Measurements from ENCODE around the gene TERB1. TPM values are rescaled to one million over a fixed set of nuclear protein-coding genes. Genes with fewer than 3 reads are reported as not detected.

TERB1 gene
- total RNA-seq, 4 donors from 2014 or later: 0.19 TPM; not detected in 3

DNA sequence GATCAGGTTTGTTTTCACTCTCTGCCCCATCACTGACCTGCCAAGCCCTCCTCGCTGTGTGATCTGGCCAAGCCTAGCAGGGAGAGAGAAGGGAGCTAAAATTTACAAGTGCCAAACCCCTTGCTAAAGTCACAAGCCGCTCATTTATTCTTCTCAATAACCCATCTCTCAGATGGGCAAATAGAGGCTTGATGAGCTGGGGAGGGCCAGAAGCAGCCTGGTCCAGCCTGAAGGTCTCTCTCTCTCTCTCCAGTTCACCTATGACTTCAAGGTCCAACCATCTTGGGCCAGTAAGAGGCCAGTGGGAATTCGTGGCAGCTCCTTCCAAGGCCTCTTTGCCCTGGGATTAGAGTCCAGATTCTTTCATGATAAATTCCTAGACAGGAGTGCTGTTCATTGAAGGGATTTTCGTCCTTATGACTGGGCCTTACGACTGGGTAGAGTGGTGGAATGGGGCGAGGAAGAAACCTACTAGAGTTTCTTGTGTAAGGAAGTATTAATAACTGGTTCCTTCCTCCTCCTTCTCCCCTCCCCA, 46.2 kb upstream of the TERB1 start:
- 83 to 87% methylated on average over 6 of the region's 6 CpGs for WGBS, 2 donors
- TF ChIP-seq, protein P1, sequence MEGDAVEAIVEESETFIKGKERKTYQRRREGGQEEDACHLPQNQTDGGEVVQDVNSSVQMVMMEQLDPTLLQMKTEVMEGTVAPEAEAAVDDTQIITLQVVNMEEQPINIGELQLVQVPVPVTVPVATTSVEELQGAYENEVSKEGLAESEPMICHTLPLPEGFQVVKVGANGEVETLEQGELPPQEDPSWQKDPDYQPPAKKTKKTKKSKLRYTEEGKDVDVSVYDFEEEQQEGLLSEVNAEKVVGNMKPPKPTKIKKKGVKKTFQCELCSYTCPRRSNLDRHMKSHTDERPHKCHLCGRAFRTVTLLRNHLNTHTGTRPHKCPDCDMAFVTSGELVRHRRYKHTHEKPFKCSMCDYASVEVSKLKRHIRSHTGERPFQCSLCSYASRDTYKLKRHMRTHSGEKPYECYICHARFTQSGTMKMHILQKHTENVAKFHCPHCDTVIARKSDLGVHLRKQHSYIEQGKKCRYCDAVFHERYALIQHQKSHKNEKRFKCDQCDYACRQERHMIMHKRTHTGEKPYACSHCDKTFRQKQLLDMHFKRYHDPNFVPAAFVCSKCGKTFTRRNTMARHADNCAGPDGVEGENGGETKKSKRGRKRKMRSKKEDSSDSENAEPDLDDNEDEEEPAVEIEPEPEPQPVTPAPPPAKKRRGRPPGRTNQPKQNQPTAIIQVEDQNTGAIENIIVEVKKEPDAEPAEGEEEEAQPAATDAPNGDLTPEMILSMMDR (IDR thresholded peaks at IDR 0.05): no peak
- no peak for TF ChIP-seq POLR2A (IDR thresholded peaks at IDR 0.05)
- intact Hi-C loops (cut with DNase I; ENCODE audit: low total_unique reads): no loop called here
- DNase-seq (ENCODE audit: low spot score in 2 of 2): peak in 1 of 2 donors; percentile 28
- H3K4me3 ChIP-seq (ENCODE audit: low read depth, poor library complexity, severe bottlenecking): no peak overlapping the region

DNA sequence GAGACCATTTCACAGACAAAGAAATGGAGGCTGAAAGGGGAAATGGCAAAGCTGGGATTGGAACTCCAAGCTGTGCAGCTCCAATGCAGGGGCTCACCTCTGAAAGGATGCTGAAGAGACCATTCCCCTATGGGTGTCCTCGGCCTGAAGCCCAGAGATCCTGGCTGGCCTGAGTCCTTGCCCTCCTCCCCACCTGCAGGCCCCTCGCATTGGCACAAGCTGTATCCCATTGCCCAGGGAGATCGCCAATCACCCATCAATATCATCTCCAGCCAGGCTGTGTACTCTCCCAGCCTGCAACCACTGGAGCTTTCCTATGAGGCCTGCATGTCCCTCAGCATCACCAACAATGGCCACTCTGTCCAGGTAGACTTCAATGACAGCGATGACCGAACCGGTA, 45.4 kb upstream of the TERB1 start:
- WGBS, 2 donors: 93 to 98% methylated on average over 6 of the region's 6 CpGs
- peak in 1 of 2 donors; percentile 46 for DNase-seq (ENCODE audit: low spot score in 2 of 2)
- H3K4me3 ChIP-seq (ENCODE audit: low read depth, poor library complexity, severe bottlenecking): no peak overlapping the region
- intact Hi-C loops (cut with DNase I; ENCODE audit: low total_unique reads): no loop called here
- TF ChIP-seq POLR2A (IDR thresholded peaks at IDR 0.05): no peak
- TF ChIP-seq, protein P1 (IDR thresholded peaks at IDR 0.05): no peak

- WGBS, 2 donors: 90 to 93% methylated on average over 1 of the region's 1 CpG
- H3K4me3 ChIP-seq (ENCODE audit: low read depth, poor library complexity, severe bottlenecking): no peak overlapping the region
- intact Hi-C loops (cut with DNase I; ENCODE audit: low total_unique reads): no loop called here
- DNase-seq (ENCODE audit: low spot score in 2 of 2): no peak
- TF ChIP-seq, protein P1 (IDR thresholded peaks at IDR 0.05): no peak
- no peak for TF ChIP-seq POLR2A (IDR thresholded peaks at IDR 0.05)
Measured at GRCh38 chr16:66846266-66846665, 44.9 kb upstream of the TERB1 start.

- no peak overlapping the region for H3K4me3 ChIP-seq (ENCODE audit: low read depth, poor library complexity, severe bottlenecking)
- 62 to 64% methylated on average over 9 of the region's 9 CpGs for WGBS, 2 donors
- intact Hi-C loops (cut with DNase I; ENCODE audit: low total_unique reads): no loop called here
- peak in 1 of 2 donors; percentile 78 for DNase-seq (ENCODE audit: low spot score in 2 of 2)
- TF ChIP-seq, protein P1 (IDR thresholded peaks at IDR 0.05): no peak
- TF ChIP-seq POLR2A (IDR thresholded peaks at IDR 0.05): no peak
Measured at GRCh38 chr16:66845791-66846221, 44.4 kb upstream of the TERB1 start.

- TF ChIP-seq, protein P1 (IDR thresholded peaks at IDR 0.05): no peak
- no peak for TF ChIP-seq POLR2A (IDR thresholded peaks at IDR 0.05)
- 9 to 14% methylated on average over 10 of the region's 10 CpGs for WGBS, 2 donors
- H3K4me3 ChIP-seq (ENCODE audit: low read depth, poor library complexity, severe bottlenecking): no peak overlapping the region
- peak in 1 of 2 donors; percentile 50 for DNase-seq (ENCODE audit: low spot score in 2 of 2)
- intact Hi-C loops (cut with DNase I; ENCODE audit: low total_unique reads): no loop called here
Measured at GRCh38 chr16:66845080-66845410, 43.7 kb upstream of the TERB1 start.

Data from lower leg skin (tissue), 4 donors.